ENCODE data around the gene CCDC136.

GRCh38 chr7:128758553-128758952, 33.2 kb upstream of the CCDC136 start:
- TF ChIP-seq, protein P1, sequence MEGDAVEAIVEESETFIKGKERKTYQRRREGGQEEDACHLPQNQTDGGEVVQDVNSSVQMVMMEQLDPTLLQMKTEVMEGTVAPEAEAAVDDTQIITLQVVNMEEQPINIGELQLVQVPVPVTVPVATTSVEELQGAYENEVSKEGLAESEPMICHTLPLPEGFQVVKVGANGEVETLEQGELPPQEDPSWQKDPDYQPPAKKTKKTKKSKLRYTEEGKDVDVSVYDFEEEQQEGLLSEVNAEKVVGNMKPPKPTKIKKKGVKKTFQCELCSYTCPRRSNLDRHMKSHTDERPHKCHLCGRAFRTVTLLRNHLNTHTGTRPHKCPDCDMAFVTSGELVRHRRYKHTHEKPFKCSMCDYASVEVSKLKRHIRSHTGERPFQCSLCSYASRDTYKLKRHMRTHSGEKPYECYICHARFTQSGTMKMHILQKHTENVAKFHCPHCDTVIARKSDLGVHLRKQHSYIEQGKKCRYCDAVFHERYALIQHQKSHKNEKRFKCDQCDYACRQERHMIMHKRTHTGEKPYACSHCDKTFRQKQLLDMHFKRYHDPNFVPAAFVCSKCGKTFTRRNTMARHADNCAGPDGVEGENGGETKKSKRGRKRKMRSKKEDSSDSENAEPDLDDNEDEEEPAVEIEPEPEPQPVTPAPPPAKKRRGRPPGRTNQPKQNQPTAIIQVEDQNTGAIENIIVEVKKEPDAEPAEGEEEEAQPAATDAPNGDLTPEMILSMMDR (IDR thresholded peaks at IDR 0.05) = no peak
- no peak for TF ChIP-seq POLR2AphosphoS5 (IDR thresholded peaks at IDR 0.05; ENCODE audit: low read depth, low read length)

All from Panc1 (cell line).